Activated naive CD8-positive, alpha-beta T cell treated with anti-CD3 and anti-CD28 coated beads, Interleukin-2, amount 10 ng/mL, durations not matched to agents 7 days and 5 days (primary cell): ENCODE results near the gene RPE. TPM values are rescaled to one million over a fixed set of nuclear protein-coding genes. Genes with fewer than 3 reads are reported as not detected.

Experiments used
- ATAC-seq: fragments of 150-1000 bp; cut with Tn5 transposase; one replicate; pipeline ENCODE4 v1.10.0; 2021; ENCODE audit warnings: low read depth, moderate library complexity
- POLR2A ChIA-PET: fragments of 350-600 bp; sonication (Branson Sonifier 250); formaldehyde crosslinking; loops from one replicate; lab custom pipeline; 2021; ENCODE audit warnings: antibody characterized with exemption; lab: Charles Lee
- DNase-seq: peaks from one replicate; pipeline ENCODE4 v3.0.0; 2021
- H3K27ac Mint-ChIP-seq: one replicate; pipeline ENCODE4 v1.8.0; 2022; ENCODE audit warnings: mild to moderate bottlenecking, mixed read lengths
- H3K27me3 Mint-ChIP-seq: one replicate; pipeline ENCODE4 v1.8.0; 2022; ENCODE audit warnings: mild to moderate bottlenecking, moderate library complexity, mixed read lengths
- H3K36me3 Mint-ChIP-seq: one replicate; pipeline ENCODE4 v1.8.0; 2021; ENCODE audit warnings: mild to moderate bottlenecking, mixed read lengths
- H3K4me1 Mint-ChIP-seq: one replicate; pipeline ENCODE4 v1.8.0; 2021; ENCODE audit warnings: mixed read lengths
- H3K4me3 Mint-ChIP-seq: one replicate; pipeline ENCODE4 v1.8.0; 2022; ENCODE audit warnings: mild to moderate bottlenecking, moderate library complexity, mixed read lengths
- H3K9me3 Mint-ChIP-seq: one replicate; pipeline ENCODE4 v1.8.0; 2021; ENCODE audit warnings: mixed read lengths
- total RNA-seq, 2 experiments: library from RNA; stranded (reverse); gene quantifications; one replicate each; pipeline ENCODE4 v1.2.3, GENCODE V29; 2021

RPE gene
- total RNA-seq, 2 experiments from 2014 or later = 43.2 to 46.2 TPM

- POLR2A ChIA-PET = no interaction called here
- no peaks in the 10 kb centered on the region for H3K36me3 Mint-ChIP-seq
- H3K4me3 Mint-ChIP-seq = no peak overlapping the region
- no peak for DNase-seq
- H3K9me3 Mint-ChIP-seq = no peaks in the 10 kb centered on the region
- H3K27me3 Mint-ChIP-seq = no peaks in the 10 kb centered on the region
- H3K27ac Mint-ChIP-seq = no peak overlapping the region
- ATAC-seq = no peak
- H3K4me1 Mint-ChIP-seq = no peaks in the 10 kb centered on the region
Measured at GRCh38 chr2:209977386-209978239, 24.8 kb upstream of the RPE start.

DNA sequence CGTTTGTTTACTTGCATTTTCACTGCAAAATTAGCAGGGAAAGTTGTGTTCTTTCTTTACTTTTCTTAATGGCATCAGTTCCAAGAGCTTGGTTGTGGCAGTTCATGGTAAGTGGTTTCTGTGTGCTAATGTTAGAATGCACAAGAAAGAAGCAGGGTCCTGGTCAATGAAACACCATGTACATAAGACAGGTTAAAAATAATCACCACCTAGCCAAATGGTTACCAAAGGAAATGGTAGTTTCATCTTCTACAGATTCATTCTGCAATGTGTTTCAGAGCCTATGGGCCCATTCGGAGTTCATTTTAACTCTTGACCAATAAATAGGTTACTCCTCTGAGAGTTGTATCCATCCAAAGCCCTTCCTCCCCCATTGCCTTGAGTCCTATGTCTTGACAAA is 18.1 kb upstream of the RPE start:
- no peaks in the 10 kb centered on the region for H3K36me3 Mint-ChIP-seq
- no peak overlapping the region for H3K27ac Mint-ChIP-seq
- no peak overlapping the region for H3K4me3 Mint-ChIP-seq
- H3K27me3 Mint-ChIP-seq = peaks cover 6% of the 10 kb centered on the region
- ATAC-seq = no peak
- no peak for DNase-seq
- no peaks in the 10 kb centered on the region for H3K9me3 Mint-ChIP-seq
- POLR2A ChIA-PET = no interaction called here
- H3K4me1 Mint-ChIP-seq = no peaks in the 10 kb centered on the region

GRCh38 chr2:209985874-209986273 is 16.6 kb upstream of the RPE start:
- ATAC-seq (no peak), DNase-seq (no peak)
- no peaks in the 10 kb centered on the region for H3K36me3 Mint-ChIP-seq
- no peak overlapping the region for H3K27ac Mint-ChIP-seq
- peaks cover 7% of the 10 kb centered on the region for H3K27me3 Mint-ChIP-seq
- no peaks in the 10 kb centered on the region for H3K9me3 Mint-ChIP-seq
- no peak overlapping the region for H3K4me3 Mint-ChIP-seq
- POLR2A ChIA-PET = no interaction called here
- no peaks in the 10 kb centered on the region for H3K4me1 Mint-ChIP-seq

DNA sequence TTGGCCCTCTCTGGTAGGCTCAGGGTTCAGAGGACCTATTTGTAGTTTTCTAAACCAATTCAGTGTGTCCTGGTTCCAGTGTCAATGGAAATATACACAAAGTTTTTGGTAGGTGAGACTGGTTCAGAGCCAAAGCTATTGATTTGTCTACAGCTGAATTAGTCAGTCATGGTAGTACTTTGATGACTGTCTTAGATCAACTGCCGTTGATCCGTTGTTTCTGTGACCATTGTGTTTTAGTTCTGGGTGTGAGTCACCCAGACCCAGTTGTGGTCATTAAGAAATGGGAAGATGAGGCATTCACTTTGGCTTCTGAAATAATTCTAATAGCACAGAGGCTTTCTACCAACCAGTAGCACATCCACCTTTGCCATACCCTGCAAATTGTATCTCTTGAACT is 16.0 kb upstream of the RPE start:
- no peak overlapping the region for H3K4me3 Mint-ChIP-seq
- H3K27me3 Mint-ChIP-seq = peaks cover 9% of the 10 kb centered on the region
- H3K27ac Mint-ChIP-seq = no peak overlapping the region
- H3K36me3 Mint-ChIP-seq = no peaks in the 10 kb centered on the region
- POLR2A ChIA-PET = no interaction called here
- no peaks in the 10 kb centered on the region for H3K4me1 Mint-ChIP-seq
- ATAC-seq (no peak), DNase-seq (no peak)
- H3K9me3 Mint-ChIP-seq = no peaks in the 10 kb centered on the region

GRCh38 chr2:209988010-209988409 is 14.4 kb upstream of the RPE start:
- H3K27ac Mint-ChIP-seq = no peak overlapping the region
- DNase-seq = no peak
- H3K4me1 Mint-ChIP-seq = no peaks in the 10 kb centered on the region
- no peak for ATAC-seq
- POLR2A ChIA-PET = no interaction called here
- H3K9me3 Mint-ChIP-seq = no peaks in the 10 kb centered on the region
- peaks cover 16% of the 10 kb centered on the region for H3K27me3 Mint-ChIP-seq
- H3K36me3 Mint-ChIP-seq = no peaks in the 10 kb centered on the region
- H3K4me3 Mint-ChIP-seq = no peak overlapping the region

DNA sequence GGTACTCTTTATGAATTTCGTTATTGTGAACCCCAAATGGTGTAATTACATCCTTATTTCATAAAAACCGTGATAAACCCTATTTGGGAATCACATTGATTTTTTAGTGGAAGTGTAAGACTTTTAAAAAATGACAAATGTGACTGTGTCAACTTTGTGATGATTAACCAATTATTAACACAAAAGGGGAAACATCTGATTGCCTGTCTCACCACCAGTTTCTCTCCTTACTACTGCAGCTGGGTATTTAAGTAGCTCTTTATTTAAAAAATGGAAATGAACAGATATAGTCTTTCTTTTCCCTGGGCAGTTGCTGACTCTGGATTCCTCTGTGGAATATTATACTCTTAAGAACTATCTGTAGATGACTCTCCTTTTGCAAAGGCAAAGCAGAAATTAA is 11.6 kb upstream of the RPE start:
- no peaks in the 10 kb centered on the region for H3K4me1 Mint-ChIP-seq
- H3K27me3 Mint-ChIP-seq = peaks cover 17% of the 10 kb centered on the region
- no peak for ATAC-seq
- H3K9me3 Mint-ChIP-seq = no peaks in the 10 kb centered on the region
- H3K27ac Mint-ChIP-seq = no peak overlapping the region
- no peaks in the 10 kb centered on the region for H3K36me3 Mint-ChIP-seq
- DNase-seq = no peak
- H3K4me3 Mint-ChIP-seq = no peak overlapping the region
- POLR2A ChIA-PET = no interaction called here

- Mint-ChIP-seq H3K4me1 (peaks cover 1% of the 10 kb centered on the region), H3K36me3 (no peaks in the 10 kb centered on the region), H3K27ac (no peak overlapping the region), H3K9me3 (no peaks in the 10 kb centered on the region), H3K4me3 (no peak overlapping the region), H3K27me3 (peaks cover 13% of the 10 kb centered on the region)
- DNase-seq (no peak), ATAC-seq (no peak)
- POLR2A ChIA-PET = no interaction called here
Measured at GRCh38 chr2:209993968-209994367, 8.5 kb upstream of the RPE start.

GRCh38 chr2:209998596-209998995 is 3.8 kb upstream of the RPE start:
- H3K27ac Mint-ChIP-seq = no peak overlapping the region
- peaks cover 23% of the 10 kb centered on the region for H3K4me1 Mint-ChIP-seq
- peaks cover 4% of the 10 kb centered on the region for H3K27me3 Mint-ChIP-seq
- ATAC-seq = no peak
- no peaks in the 10 kb centered on the region for H3K36me3 Mint-ChIP-seq
- DNase-seq = no peak
- H3K4me3 Mint-ChIP-seq = no peak overlapping the region
- POLR2A ChIA-PET = interaction anchor here (0.6 kb wide), 1 partner anchor 166 kb away, joined by 4 read pairs; no protein-coding TSS in a partner anchor
- H3K9me3 Mint-ChIP-seq = peaks cover 2% of the 10 kb centered on the region

GRCh38 chr2:210000464-210001324 is 1.7 kb upstream of the RPE start:
- Mint-ChIP-seq H3K4me1 (peaks cover 38% of the 10 kb centered on the region), H3K27ac (no peak overlapping the region), H3K9me3 (peaks cover 2% of the 10 kb centered on the region), H3K27me3 (no peaks in the 10 kb centered on the region), H3K36me3 (peaks cover 9% of the 10 kb centered on the region), H3K4me3 (no peak overlapping the region)
- ATAC-seq = no peak
- no peak for DNase-seq
- POLR2A ChIA-PET = no interaction called here

GRCh38 chr2:210003359-210003758 is 921 bp downstream of the RPE start:
- ATAC-seq = no peak
- H3K4me3 Mint-ChIP-seq = peak overlapping the region; percentile 98
- peak overlapping the region; percentile 92 for H3K27ac Mint-ChIP-seq
- H3K36me3 Mint-ChIP-seq = peaks cover 17% of the 10 kb centered on the region
- no peaks in the 10 kb centered on the region for H3K27me3 Mint-ChIP-seq
- peaks cover 2% of the 10 kb centered on the region for H3K9me3 Mint-ChIP-seq
- H3K4me1 Mint-ChIP-seq = peaks cover 53% of the 10 kb centered on the region
- no peak for DNase-seq
- POLR2A ChIA-PET = no interaction called here

GRCh38 chr2:210004881-210005280 is 2.4 kb downstream of the RPE start:
- ATAC-seq (no peak), DNase-seq (no peak)
- H3K9me3 Mint-ChIP-seq = peaks cover 2% of the 10 kb centered on the region
- no peak overlapping the region for H3K27ac Mint-ChIP-seq
- H3K27me3 Mint-ChIP-seq = no peaks in the 10 kb centered on the region
- peaks cover 23% of the 10 kb centered on the region for H3K36me3 Mint-ChIP-seq
- POLR2A ChIA-PET = no interaction called here
- peaks cover 51% of the 10 kb centered on the region for H3K4me1 Mint-ChIP-seq
- H3K4me3 Mint-ChIP-seq = peak overlapping the region; percentile 42

GRCh38 chr2:210007895-210008294 is 5.5 kb downstream of the RPE start:
- Mint-ChIP-seq H3K36me3 (peaks cover 36% of the 10 kb centered on the region), H3K27me3 (no peaks in the 10 kb centered on the region), H3K4me1 (peaks cover 45% of the 10 kb centered on the region), H3K4me3 (no peak overlapping the region), H3K27ac (no peak overlapping the region), H3K9me3 (no peaks in the 10 kb centered on the region)
- POLR2A ChIA-PET = no interaction called here
- ATAC-seq = no peak
- no peak for DNase-seq

DNA sequence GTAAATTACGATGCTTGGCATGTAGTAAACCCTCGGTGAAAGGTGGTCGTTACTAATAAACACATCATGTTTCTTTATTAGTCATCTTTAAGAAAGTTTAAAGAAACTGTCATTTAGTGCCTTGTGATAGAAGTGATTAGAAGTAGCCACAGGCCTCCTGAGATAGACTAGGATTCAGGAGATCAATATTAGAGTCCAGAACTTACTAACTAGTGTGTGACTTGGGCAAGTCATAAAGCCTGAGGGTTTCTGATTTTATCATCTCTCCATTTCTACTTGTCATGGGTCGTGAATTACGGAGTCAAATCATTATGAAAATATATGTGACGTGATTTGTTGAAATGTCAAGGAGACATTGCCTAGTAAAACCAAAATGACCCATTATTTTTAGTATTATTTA is 6.7 kb downstream of the RPE start:
- H3K27ac Mint-ChIP-seq = no peak overlapping the region
- DNase-seq (no peak), ATAC-seq (no peak)
- H3K9me3 Mint-ChIP-seq = no peaks in the 10 kb centered on the region
- H3K4me3 Mint-ChIP-seq = no peak overlapping the region
- H3K27me3 Mint-ChIP-seq = no peaks in the 10 kb centered on the region
- POLR2A ChIA-PET = no interaction called here
- peaks cover 36% of the 10 kb centered on the region for H3K4me1 Mint-ChIP-seq
- H3K36me3 Mint-ChIP-seq = peaks cover 36% of the 10 kb centered on the region

- POLR2A ChIA-PET = no interaction called here
- Mint-ChIP-seq H3K27ac (no peak overlapping the region), H3K36me3 (peaks cover 37% of the 10 kb centered on the region)
Measured at GRCh38 chr2:210009896-210010295, 7.5 kb downstream of the RPE start.

More at GRCh38 chr2:210009896-210010295, 7.5 kb downstream of the RPE start:
- Mint-ChIP-seq H3K4me3 (no peak overlapping the region), H3K4me1 (peaks cover 30% of the 10 kb centered on the region), H3K9me3 (no peaks in the 10 kb centered on the region), H3K27me3 (no peaks in the 10 kb centered on the region)
- no peak for DNase-seq
- ATAC-seq = no peak
